Ovary (tissue), 9 donors: Measurements from ENCODE around the gene ZNF513. TPM values are rescaled to one million over a fixed set of nuclear protein-coding genes. Genes with fewer than 3 reads are reported as not detected.
"Not testable (repeated sequence)": the region's sequence is repeated elsewhere in the genome, so short reads cannot be mapped to it uniquely, and the experiment has no call there.

ENCODE experiments used
- DNase-seq, 5 donors: peaks; one replicate each; pipeline ENCODE4 v3.0.0-alpha.2; 2019 to 2020
- H3K27ac ChIP-seq, 2 donors: fragments of 200-600 bp; one replicate each; pipeline versions ENCODE4 v1.5.1 to v1.8.0; 2019 to 2022
- H3K27me3 ChIP-seq: fragments of 200-600 bp; one replicate; pipeline ENCODE4 v1.8.0; 2022
- H3K36me3 ChIP-seq: fragments of 200-600 bp; sonication (generic); one replicate; pipeline ENCODE4 v1.5.1; 2019
- H3K4me1 ChIP-seq: one replicate; pipeline ENCODE4 v1.8.1; 2013; ENCODE audit warnings: mild to moderate bottlenecking, moderate library complexity; ENCODE audit not compliant: insufficient read depth
- H3K4me3 ChIP-seq: fragments of 200-600 bp; sonication (generic); one replicate; pipeline ENCODE4 v1.5.1; 2017
- H3K9me3 ChIP-seq, 2 donors: fragments of 200-600 bp in 1 of 2; sonication (generic) in 1 of 2; one replicate each; pipeline versions ENCODE4 v1.5.1 to v1.8.1; 2013 to 2019; ENCODE audit warnings: mild to moderate bottlenecking in 1 of 2, moderate library complexity in 1 of 2
- EP300 ChIP-seq: sonication (generic); formaldehyde crosslinking; IDR thresholded peaks from one replicate; pipeline ENCODE4 v1.6.1; 2017; ENCODE audit warnings: antibody characterized with exemption
- POLR2A ChIP-seq: fragments of 450-650 bp; IDR thresholded peaks from one replicate; pipeline ENCODE4 v1.6.1; 2017; ENCODE audit warnings: antibody characterized with exemption, mild to moderate bottlenecking, moderate library complexity
- WGBS, 3 donors: extraction: QIAGEN DNeasy Blood & Tissue Kit in 1 of 3; methylation state at CpG; one replicate each; pipeline versions ENCODE4 v1.1.5 to v1.1.7; 2013 to 2017; 5-methylcytosine and 5-hydroxymethylcytosine counted together
- intact Hi-C, 4 donors: fragments of 100-400 bp; cut with DNase I; formaldehyde crosslinking; loops; one replicate each; pipeline versions ENCODE4 v1.11.0 to v1.15.1; 2022 to 2023
- polyA plus RNA-seq, 2 donors: library from polyadenylated mRNA; stranded (reverse); fragments of 200-250 nt in 1 of 2; fragments of 350-450 nt in 1 of 2; fragmentation: Illumina TruSeq in 1 of 2; extraction: RNeasy Lipid Tissue Mini Kit (QIAGEN cat#74804) in 1 of 2; gene quantifications; one replicate each; pipeline ENCODE4 v1.2.3, GENCODE V29; 2013 to 2014
- total RNA-seq, 7 donors: library from RNA; depleted of rRNA in 2 of 7; stranded (reverse); fragments of >200 nt in 2 of 7; fragmentation: NEBNext Ultra II Directional in 3 of 7; extraction: Animal tissue kit (Norgen Biotek cat#: 25700) in 3 of 7; gene quantifications; one replicate each; pipeline versions ENCODE4 v1.1.0 to v1.2.4, GENCODE V29; 2016 to 2023
- TF ChIP-seq, protein P1 (sequence below), 3 donors: fragments of 450-650 bp in 2 of 3; fragments of 200-600 bp in 1 of 3; IDR thresholded peaks; one replicate each; pipeline versions ENCODE4 v1.5.1 to v1.8.0; 2016 to 2022; ENCODE audit warnings: antibody characterized with exemption in 3 of 3, mild to moderate bottlenecking in 1 of 3
- donor health status: DM: no; HTN: no; CAD: no; lungs with moderate emphysema.
- donor health status: DM: no; HTN: no; CAD: no.
- donor health status: Bipolar disorder and iron deficiency.
- donor health status: DM: yes; HTN: yes; CAD: no.
- donor health status: DM: no; HTN: no; CAD: no.
- donor health status: DM: yes; HTN: yes; CAD: no.

Gene ZNF513
- total and polyA plus RNA-seq, 9 donors: 3.4 to 24.1 (median 11.0) TPM

DNA sequence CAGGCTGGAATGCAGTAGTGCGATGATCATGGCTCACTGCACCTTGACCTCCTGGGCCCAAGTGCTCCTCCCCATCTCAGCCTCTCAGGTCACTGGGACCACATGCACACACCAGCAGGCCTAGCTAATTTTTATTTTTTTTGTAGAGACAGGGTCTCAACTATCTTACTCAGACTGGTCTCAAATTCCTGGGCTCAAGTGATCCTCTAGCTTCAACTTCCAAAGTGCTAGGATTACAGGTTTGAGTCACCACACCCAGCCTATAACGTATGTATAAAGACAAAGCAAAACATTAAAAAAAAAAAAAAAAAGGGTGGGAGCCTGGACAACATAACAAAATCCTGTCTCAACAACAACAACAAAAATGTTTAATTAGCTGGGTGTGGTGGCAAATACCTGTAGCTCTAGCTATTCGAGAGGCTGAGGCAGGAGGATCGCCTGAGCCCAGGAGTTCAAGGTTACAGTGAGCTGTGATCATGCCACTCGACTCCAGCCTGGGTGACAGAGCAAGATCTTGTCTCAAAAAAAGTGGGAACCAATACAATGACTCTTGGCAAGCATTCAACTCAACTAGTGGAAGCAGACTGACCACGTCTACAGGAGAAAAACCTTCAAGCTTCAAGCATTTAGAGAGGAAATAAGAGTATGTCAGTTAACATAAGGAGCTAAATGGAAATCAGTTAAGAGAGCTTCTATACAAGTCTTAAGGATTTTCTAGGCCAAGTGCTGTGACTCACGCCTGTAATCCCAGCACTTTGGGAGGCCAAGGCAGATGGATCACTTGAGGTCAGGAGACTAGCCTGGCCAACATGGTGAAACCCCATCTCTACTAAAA, 26.6 kb downstream of the ZNF513 start:
- Histone ChIP-seq H3K9me3 (no peaks in the 10 kb centered on the region), H3K4me3 (no peak overlapping the region), H3K27ac (no peak overlapping the region), H3K27me3 (no peaks in the 10 kb centered on the region), H3K4me1 (peaks cover 7% of the 10 kb centered on the region), H3K36me3 (no peaks in the 10 kb centered on the region)
- TF ChIP-seq, protein P1, sequence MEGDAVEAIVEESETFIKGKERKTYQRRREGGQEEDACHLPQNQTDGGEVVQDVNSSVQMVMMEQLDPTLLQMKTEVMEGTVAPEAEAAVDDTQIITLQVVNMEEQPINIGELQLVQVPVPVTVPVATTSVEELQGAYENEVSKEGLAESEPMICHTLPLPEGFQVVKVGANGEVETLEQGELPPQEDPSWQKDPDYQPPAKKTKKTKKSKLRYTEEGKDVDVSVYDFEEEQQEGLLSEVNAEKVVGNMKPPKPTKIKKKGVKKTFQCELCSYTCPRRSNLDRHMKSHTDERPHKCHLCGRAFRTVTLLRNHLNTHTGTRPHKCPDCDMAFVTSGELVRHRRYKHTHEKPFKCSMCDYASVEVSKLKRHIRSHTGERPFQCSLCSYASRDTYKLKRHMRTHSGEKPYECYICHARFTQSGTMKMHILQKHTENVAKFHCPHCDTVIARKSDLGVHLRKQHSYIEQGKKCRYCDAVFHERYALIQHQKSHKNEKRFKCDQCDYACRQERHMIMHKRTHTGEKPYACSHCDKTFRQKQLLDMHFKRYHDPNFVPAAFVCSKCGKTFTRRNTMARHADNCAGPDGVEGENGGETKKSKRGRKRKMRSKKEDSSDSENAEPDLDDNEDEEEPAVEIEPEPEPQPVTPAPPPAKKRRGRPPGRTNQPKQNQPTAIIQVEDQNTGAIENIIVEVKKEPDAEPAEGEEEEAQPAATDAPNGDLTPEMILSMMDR (IDR thresholded peaks at IDR 0.05): no peak
- TF ChIP-seq EP300 (no peak), POLR2A (no peak)
- WGBS, 3 donors: 69 to 74% (median 71%) methylated on average over 7 of the region's 7 CpGs
- DNase-seq: no peak
- intact Hi-C loops: no loop called here

DNA sequence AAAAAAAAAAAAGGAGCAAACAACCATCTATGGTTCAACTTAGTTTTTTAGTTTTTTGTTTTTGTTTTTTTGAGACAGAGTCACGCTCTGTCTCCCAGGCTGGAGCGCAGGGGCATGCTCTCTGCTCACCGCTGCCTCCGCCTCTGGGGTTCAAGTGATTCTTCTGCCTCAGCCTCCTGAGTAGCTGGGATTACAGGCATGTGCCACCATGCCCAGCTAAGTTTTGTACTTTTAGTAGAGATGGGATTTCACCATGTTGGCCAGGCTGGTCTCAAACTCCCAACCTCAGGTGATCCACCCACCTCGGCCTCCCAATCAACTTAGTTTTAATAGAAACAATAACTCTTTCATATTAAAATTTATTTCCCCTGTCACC, 27.2 kb downstream of the ZNF513 start:
- H3K27me3 ChIP-seq, intact Hi-C loops, H3K27ac ChIP-seq, H3K4me1 ChIP-seq, H3K36me3 ChIP-seq, H3K9me3 ChIP-seq, H3K4me3 ChIP-seq, DNase-seq: not testable (repeated sequence)
- 94 to 97% (median 96%) methylated on average over 5 of the region's 5 CpGs for whole genome bisulfite sequencing, 3 donors

DNA sequence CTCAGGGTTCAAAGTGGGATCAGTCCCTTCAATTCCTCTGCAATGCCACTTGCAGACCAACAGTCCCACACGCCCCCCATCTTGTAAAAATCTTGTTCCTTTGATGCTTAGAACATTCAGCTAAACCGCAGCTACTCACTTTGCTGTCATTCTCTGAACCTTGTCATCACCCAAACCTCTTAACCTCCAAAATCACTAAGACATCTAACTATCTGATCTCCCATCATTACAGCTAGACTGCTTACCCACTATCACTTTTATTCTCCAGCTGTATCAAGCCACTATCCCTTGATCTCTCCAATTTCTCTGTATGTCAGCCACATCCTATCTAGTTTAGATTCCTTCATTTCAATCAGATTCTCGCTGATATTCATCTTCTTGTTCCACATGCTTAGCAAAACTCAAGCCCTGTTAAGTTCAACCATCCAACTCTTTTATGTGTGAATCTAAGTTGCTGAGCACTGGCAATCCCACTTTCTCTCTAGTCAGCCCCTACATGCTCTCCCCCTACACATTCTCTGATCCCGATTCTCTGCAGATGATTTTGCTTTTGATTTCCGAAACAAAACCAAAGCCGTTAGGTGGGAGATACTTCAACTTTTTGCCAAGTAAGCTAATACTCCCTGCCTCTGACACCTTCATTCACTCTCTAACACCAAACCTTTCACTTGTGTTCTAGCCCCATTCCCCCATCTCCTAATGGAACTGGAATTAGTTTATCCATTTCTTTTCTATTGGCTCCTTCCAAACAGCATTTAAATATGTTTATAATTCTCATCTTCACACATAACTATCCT, 28.5 kb downstream of the ZNF513 start:
- 69 to 72% (median 72%) methylated on average over 6 of the region's 6 CpGs for WGBS, 3 donors
- intact Hi-C loops: no loop called here

DNA sequence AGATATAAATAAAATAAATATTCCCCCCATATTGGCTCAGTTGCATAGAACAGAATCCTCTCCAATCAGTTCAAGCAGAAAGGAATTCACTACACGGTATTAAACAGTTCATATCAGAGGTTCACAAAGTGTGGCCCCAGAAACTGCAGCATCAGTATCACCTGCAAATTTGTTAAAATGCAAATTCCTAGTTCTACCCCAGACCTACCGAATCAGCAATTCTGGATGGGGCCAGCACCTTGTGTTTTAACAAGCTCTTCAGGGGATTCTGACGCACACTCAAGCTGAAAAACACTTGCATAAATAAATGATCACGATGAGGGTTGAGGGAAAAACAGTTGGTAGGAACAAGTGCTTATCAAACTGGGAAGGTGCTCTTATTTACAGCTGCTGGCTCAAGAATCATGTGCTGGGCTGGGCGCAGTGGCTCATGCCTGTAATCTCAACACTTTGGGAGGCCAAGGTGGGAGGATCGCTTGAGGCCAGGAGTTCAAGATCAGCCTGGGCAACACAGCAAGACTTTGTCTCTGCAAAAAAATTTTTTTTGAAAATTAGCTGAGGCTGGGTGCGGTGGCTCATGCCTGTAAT, 30.3 kb downstream of the ZNF513 start:
- TF ChIP-seq, protein P1 (IDR thresholded peaks at IDR 0.05): no peak
- no peak for TF ChIP-seq POLR2A
- TF ChIP-seq EP300: no peak
- H3K4me1 ChIP-seq: no peaks in the 10 kb centered on the region
- no peaks in the 10 kb centered on the region for H3K27me3 ChIP-seq
- H3K27ac ChIP-seq: no peak overlapping the region
- no peaks in the 10 kb centered on the region for H3K36me3 ChIP-seq
- DNase-seq: no peak
- no peaks in the 10 kb centered on the region for H3K9me3 ChIP-seq
- WGBS, 3 donors: 66 to 75% (median 67%) methylated on average over 7 of the region's 7 CpGs
- no peak overlapping the region for H3K4me3 ChIP-seq
- intact Hi-C loops: no loop called here

More for the DNA sequence above, 28.5 kb downstream of the ZNF513 start:
- Histone ChIP-seq H3K9me3 (no peaks in the 10 kb centered on the region), H3K4me3 (no peak overlapping the region), H3K27me3 (no peaks in the 10 kb centered on the region), H3K36me3 (no peaks in the 10 kb centered on the region), H3K27ac (no peak overlapping the region), H3K4me1 (peaks cover 2% of the 10 kb centered on the region)
- DNase-seq: no peak
- TF ChIP-seq, protein P1 (IDR thresholded peaks at IDR 0.05): no peak
- TF ChIP-seq POLR2A (no peak), EP300 (no peak)
